GM23338 (cell line): ENCODE data around the gene ZNF335.

Source experiments
- CTCF ChIP-seq, 2 experiments: fragments of 200-600 bp in 1 of 2; sonication (generic) in 1 of 2; conservative IDR thresholded peaks; 2 replicates each; pipeline versions ENCODE4 v1.5.1 to v1.6.1; 2016 to 2017; ENCODE audit warnings: antibody characterized with exemption in 2 of 2, low read depth in 2 of 2, mild to moderate bottlenecking in 2 of 2, moderate library complexity in 1 of 2
- EZH2 ChIP-seq: fragments of 200-600 bp; sonication (generic); IDR thresholded peaks from one replicate; pipeline ENCODE4 v1.8.0; 2017; ENCODE audit warnings: antibody characterized with exemption, mild to moderate bottlenecking, low read depth; ENCODE audit not compliant: unreplicated experiment
- EZH2phosphoT487 ChIP-seq: fragments of 200-600 bp; sonication (generic); IDR thresholded peaks from one replicate; pipeline ENCODE4 v1.8.1; 2018; ENCODE audit warnings: antibody characterized with exemption; ENCODE audit not compliant: unreplicated experiment
- ZNF114 ChIP-seq: fragments of 250-450 bp; sonication (Bioruptor Pico); IDR thresholded peaks from 2 replicates; pipeline ENCODE4 v1.5.0; 2020; ENCODE audit warnings: mild to moderate bottlenecking, moderate library complexity
- ZNF462 ChIP-seq: fragments of 250-450 bp; sonication (Bioruptor Pico); IDR thresholded peaks from 2 replicates; pipeline ENCODE4 v1.5.0; 2020; ENCODE audit warnings: mild to moderate bottlenecking, moderate library complexity
- TF ChIP-seq, protein P1 (sequence below): IDR thresholded peaks from one replicate; pipeline ENCODE4 v1.6.1; 2018; ENCODE audit warnings: antibody characterized with exemption; ENCODE audit not compliant: unreplicated experiment

DNA sequence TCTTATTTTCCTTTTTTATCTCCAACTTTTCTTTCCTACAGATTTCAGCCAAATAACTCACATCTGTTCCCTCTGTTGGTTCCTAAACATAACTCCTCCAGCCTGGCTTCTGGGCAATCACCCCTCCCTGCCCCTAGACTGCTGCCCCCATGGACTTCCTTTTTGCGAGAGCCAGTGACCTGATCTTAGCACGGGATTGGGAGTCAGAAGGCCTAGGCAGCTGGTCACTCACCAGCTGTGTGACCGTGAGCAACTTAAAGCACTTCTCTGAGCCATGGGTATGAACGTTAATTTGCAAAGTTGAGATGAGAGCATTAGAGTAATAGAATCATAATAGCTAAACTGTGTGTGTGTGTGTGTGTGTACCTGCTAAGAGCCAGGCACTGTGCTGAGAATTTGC, 32.2 kb upstream of the ZNF335 start:
- TF ChIP-seq CTCF (conservative IDR thresholded peaks at IDR 0.05; ENCODE audit: low read depth in 2 of 2) (no peak), ZNF114 (CRISPR knock-in tag) (no peak), EZH2phosphoT487 (no peak), ZNF462 (CRISPR knock-in tag) (no peak), EZH2 (no peak)
- TF ChIP-seq, protein P1, sequence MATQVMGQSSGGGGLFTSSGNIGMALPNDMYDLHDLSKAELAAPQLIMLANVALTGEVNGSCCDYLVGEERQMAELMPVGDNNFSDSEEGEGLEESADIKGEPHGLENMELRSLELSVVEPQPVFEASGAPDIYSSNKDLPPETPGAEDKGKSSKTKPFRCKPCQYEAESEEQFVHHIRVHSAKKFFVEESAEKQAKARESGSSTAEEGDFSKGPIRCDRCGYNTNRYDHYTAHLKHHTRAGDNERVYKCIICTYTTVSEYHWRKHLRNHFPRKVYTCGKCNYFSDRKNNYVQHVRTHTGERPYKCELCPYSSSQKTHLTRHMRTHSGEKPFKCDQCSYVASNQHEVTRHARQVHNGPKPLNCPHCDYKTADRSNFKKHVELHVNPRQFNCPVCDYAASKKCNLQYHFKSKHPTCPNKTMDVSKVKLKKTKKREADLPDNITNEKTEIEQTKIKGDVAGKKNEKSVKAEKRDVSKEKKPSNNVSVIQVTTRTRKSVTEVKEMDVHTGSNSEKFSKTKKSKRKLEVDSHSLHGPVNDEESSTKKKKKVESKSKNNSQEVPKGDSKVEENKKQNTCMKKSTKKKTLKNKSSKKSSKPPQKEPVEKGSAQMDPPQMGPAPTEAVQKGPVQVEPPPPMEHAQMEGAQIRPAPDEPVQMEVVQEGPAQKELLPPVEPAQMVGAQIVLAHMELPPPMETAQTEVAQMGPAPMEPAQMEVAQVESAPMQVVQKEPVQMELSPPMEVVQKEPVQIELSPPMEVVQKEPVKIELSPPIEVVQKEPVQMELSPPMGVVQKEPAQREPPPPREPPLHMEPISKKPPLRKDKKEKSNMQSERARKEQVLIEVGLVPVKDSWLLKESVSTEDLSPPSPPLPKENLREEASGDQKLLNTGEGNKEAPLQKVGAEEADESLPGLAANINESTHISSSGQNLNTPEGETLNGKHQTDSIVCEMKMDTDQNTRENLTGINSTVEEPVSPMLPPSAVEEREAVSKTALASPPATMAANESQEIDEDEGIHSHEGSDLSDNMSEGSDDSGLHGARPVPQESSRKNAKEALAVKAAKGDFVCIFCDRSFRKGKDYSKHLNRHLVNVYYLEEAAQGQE = no peak
